K562 (cell line): Measurements from ENCODE around the gene PSMC1.

Experiments
- CCNT2 ChIP-seq: IDR thresholded peaks from 2 replicates; pipeline ENCODE4 v1.6.1; 2011; ENCODE audit warnings: borderline replicate concordance, low read depth, mild to moderate bottlenecking, moderate library complexity, mixed read lengths, low read length; ENCODE audit not compliant: insufficient read length; ENCODE audit errors: extremely low read depth
- CEBPB ChIP-seq: fragments of 450-650 bp; IDR thresholded peaks from 2 replicates; pipeline ENCODE4 v1.6.1; 2016; ENCODE audit warnings: missing genetic modification characterization, missing compliant biosample characterization
- CTCF ChIP-seq, 3 experiments: IDR thresholded peaks in 2 of 3; conservative IDR thresholded peaks in 1 of 3; 2 replicates each; pipeline ENCODE4 v1.5.1; 2011 to 2012; ENCODE audit warnings: low read length in 3 of 3, mild to moderate bottlenecking in 3 of 3, control low read depth in 2 of 3, improper control_type of control experiment in 1 of 3, inconsistent platforms in 1 of 3, low read depth in 1 of 3, mixed read lengths in 1 of 3, moderate library complexity in 1 of 3; ENCODE audit not compliant: insufficient read depth in 2 of 3
- CUX1 ChIP-seq: fragments of 200-800 bp; sonication (Bioruptor generic); IDR thresholded peaks from 2 replicates; pipeline ENCODE4 v1.6.1; 2016; ENCODE audit warnings: missing genetic modification characterization, missing compliant biosample characterization
- EGR1 ChIP-seq: fragments of 450-650 bp; conservative IDR thresholded peaks from 2 replicates; pipeline ENCODE4 v1.6.1; 2017; ENCODE audit warnings: mild to moderate bottlenecking
- IRF9 ChIP-seq: fragments of 450-650 bp; IDR thresholded peaks from 2 replicates; pipeline ENCODE4 v1.6.1; 2016; ENCODE audit warnings: missing biosample characterization, missing genetic modification characterization
- TAF1 ChIP-seq: IDR thresholded peaks from 2 replicates; pipeline ENCODE4 v1.6.1; 2011; ENCODE audit warnings: mild to moderate bottlenecking, low read length, moderate library complexity; ENCODE audit not compliant: insufficient read depth, control insufficient read depth, severe bottlenecking; ENCODE audit errors: extremely low read depth
- ZBTB8A ChIP-seq: fragments of 450-650 bp; IDR thresholded peaks from 2 replicates; pipeline ENCODE4 v1.6.1; 2018; ENCODE audit warnings: mild to moderate bottlenecking, moderate library complexity; ENCODE audit not compliant: partially characterized antibody
- ZNF41 ChIP-seq: fragments of 250-450 bp; sonication (Bioruptor Pico); conservative IDR thresholded peaks from 2 replicates; pipeline ENCODE4 v1.4.0; 2020; ENCODE audit warnings: mild to moderate bottlenecking
- ZNF75A ChIP-seq: fragments of 450-650 bp; formaldehyde crosslinking; IDR thresholded peaks from 2 replicates; pipeline ENCODE4 v1.4.0; 2020; ENCODE audit warnings: mild to moderate bottlenecking

GRCh38 chr14:90242444-90242843, 13.9 kb upstream of the PSMC1 start:
- TF ChIP-seq CUX1 (CRISPR knock-in tag) (no peak), EGR1 (no peak), ZNF75A (CRISPR knock-in tag) (no peak), CTCF (IDR thresholded peaks at IDR 0.05 in 2 of 3, conservative IDR thresholded peaks at IDR 0.05 in 1 of 3; ENCODE audit: insufficient read depth in 2 of 3, low read depth in 1 of 3, low read length in 3 of 3) (no peak), IRF9 (tag) (no peak), CEBPB (tag) (no peak), TAF1 (no peak), ZBTB8A (no peak), ZNF41 (CRISPR knock-in tag) (no peak), CCNT2 (no peak)
